ENCODE data around the gene ZNF827. TPM values are rescaled to one million over a fixed set of nuclear protein-coding genes. Genes with fewer than 3 reads are reported as not detected.

ZNF827 gene
- total RNA-seq, 1 donor from 2014 or later = 27.2 TPM

DNA sequence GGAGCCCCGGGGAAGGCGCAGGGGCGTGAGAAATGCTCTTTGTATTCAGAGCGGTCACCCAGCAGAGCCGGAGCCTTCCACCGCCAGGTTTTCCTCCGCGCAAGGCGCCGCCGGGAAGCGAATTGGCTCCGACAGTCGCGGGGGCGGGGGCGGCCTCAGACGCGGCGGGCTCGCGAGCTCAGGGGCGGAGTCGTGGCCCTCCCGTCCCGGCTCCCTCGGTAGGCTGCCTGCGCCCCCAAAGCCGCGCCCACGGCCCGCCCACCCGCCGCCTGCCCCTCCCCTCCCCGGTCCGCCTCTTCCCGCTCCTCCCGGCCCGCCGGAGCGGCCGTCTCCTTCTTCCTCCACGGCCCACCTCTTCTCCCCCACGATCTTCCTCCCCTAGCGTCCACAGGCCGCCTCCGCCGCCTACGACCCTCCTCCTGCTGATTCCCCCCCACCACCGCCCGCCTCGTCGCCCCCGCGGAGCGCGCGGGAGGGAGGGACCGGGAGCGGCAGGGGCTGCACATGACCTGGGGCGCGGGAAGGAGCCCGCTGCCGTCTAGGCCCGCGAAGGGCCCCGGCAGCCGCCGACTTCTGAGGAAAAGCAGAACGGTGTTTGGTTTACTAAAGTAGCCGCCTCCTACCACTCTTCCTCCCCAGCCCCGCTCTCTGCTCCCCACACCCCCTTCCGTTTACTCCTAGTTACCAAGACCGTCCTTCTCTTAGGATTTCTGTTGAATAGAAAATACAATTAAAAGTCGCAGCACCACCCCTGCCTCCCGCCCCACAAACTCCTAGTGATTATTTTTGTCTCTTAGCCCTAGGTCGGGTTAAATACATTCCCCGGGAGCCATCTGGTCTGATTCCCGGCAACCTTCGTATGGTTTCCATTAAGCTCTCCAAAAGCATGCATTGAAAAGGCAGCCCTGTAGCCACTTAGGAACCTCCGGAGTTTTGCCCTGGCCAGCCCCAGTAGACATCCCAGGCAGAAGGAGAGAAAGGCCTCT is 205.4 kb downstream of the ZNF827 start:
- Mint-ChIP-seq H3K36me3 (ENCODE audit: low read depth) (no peaks in the 10 kb centered on the region), H3K27me3 (peaks cover 10% of the 10 kb centered on the region), H3K4me1 (peaks cover 11% of the 10 kb centered on the region), H3K27ac (no peak overlapping the region), H3K4me3 (peak overlapping the region; percentile 85), H3K9me3 (no peaks in the 10 kb centered on the region)
- intact Hi-C loops (cut with micrococcal nuclease) = loop anchor here (2.0 to 10.0 kb wide), 5 partner anchors 114 to 789 kb away; partner anchors contain the start of genes MMAA, OTUD4, SLC10A7 and ZNF827
- DNase-seq = peak; percentile 72
- peak; percentile 97 for ATAC-seq (ENCODE audit: low read depth)
- CTCF ChIA-PET = interaction anchor here (1.0 kb wide), 1 partner anchor 116 kb away, joined by 3 read pairs; no protein-coding TSS in a partner anchor
- TF ChIP-seq, protein P1, sequence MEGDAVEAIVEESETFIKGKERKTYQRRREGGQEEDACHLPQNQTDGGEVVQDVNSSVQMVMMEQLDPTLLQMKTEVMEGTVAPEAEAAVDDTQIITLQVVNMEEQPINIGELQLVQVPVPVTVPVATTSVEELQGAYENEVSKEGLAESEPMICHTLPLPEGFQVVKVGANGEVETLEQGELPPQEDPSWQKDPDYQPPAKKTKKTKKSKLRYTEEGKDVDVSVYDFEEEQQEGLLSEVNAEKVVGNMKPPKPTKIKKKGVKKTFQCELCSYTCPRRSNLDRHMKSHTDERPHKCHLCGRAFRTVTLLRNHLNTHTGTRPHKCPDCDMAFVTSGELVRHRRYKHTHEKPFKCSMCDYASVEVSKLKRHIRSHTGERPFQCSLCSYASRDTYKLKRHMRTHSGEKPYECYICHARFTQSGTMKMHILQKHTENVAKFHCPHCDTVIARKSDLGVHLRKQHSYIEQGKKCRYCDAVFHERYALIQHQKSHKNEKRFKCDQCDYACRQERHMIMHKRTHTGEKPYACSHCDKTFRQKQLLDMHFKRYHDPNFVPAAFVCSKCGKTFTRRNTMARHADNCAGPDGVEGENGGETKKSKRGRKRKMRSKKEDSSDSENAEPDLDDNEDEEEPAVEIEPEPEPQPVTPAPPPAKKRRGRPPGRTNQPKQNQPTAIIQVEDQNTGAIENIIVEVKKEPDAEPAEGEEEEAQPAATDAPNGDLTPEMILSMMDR (IDR thresholded peaks at IDR 0.05) = no peak
- POLR2A ChIA-PET = interaction anchor here (0.6 kb wide), 1 partner anchor 204 kb away, joined by 9 read pairs; no protein-coding TSS in a partner anchor

DNA sequence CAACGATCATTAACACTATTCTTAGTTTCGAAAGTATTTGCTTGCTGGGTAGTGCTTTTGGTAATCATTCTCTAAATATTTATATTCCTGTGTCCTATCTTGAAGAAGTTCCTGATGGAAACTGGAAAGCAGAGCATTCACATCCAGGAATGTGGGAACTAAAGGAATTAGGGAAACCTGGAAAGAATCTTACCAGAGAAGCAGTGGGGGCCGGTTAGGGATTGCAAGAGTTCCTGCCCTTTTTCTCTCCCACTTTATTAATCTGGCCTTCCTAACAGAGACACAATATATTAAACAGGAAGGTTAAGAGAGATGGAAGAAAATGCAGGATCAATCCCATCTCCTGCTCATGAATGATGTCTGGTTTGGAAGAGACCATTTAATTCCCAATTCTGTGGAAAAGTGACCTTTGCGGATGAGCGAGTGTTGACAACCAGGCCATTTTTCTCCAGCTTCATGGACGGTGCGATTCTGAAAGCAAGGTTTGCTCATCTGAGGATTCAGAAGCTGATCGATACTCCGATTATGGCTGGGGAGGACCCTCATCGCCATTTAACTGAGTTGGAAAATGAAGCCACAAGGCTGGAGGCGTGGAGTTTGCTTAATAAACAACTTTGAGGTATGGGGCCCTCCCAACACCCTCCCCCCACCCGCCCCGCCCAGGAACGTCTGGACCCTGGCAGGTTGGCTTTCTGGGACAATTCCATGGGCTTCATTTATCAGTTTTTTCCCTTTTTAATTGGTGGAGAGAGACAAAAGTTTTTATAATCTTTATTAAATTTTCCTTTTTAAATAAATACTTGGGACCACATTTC is 206.4 kb downstream of the ZNF827 start:
- CTCF ChIA-PET = interaction anchor here (1.0 kb wide), 1 partner anchor 115 kb away, joined by 3 read pairs; no protein-coding TSS in a partner anchor
- POLR2A ChIA-PET = no interaction called here
- Mint-ChIP-seq H3K27ac (no peak overlapping the region), H3K9me3 (no peaks in the 10 kb centered on the region), H3K27me3 (peaks cover 10% of the 10 kb centered on the region), H3K4me1 (peaks cover 11% of the 10 kb centered on the region), H3K36me3 (ENCODE audit: low read depth) (no peaks in the 10 kb centered on the region), H3K4me3 (peak overlapping the region; percentile 85)
- TF ChIP-seq, protein P1 (IDR thresholded peaks at IDR 0.05) = no peak
- DNase-seq = no peak
- intact Hi-C loops (cut with micrococcal nuclease) = loop anchor here (2.0 to 10.0 kb wide), 5 partner anchors 113 to 790 kb away; partner anchors contain the start of genes MMAA, OTUD4, SLC10A7 and ZNF827
- ATAC-seq (ENCODE audit: low read depth) = no peak

DNA sequence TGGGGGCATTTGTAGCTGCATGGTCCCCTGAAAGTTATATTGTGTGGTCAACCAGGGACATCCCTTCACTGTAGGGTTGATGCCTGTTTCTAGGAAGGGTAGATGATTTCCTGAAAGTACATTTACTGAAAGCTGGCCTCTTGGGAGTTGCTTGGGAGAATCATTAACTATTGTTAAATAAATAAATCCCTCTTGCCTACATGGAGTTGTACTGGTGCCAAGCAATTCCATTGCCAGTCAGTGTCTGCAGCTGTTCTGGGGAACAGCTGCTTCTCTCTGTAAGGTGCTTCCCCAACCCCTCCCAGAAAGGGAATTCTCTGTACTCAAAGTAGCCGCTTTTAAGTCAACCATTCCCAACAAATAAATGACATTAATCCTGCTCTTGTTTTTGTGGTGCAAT is 207.6 kb downstream of the ZNF827 start:
- no peak for DNase-seq
- peak overlapping the region; percentile 28 for H3K4me3 Mint-ChIP-seq
- peaks cover 10% of the 10 kb centered on the region for H3K27me3 Mint-ChIP-seq
- no peak for ATAC-seq (ENCODE audit: low read depth)
- H3K9me3 Mint-ChIP-seq = no peaks in the 10 kb centered on the region
- H3K36me3 Mint-ChIP-seq (ENCODE audit: low read depth) = no peaks in the 10 kb centered on the region
- peaks cover 11% of the 10 kb centered on the region for H3K4me1 Mint-ChIP-seq
- intact Hi-C loops (cut with micrococcal nuclease) = loop anchor here (5.0 to 10.0 kb wide), 3 partner anchors 334 to 791 kb away; partner anchors contain the start of genes OTUD4 and SLC10A7
- H3K27ac Mint-ChIP-seq = no peak overlapping the region
- CTCF ChIA-PET = no interaction called here
- TF ChIP-seq, protein P1 (IDR thresholded peaks at IDR 0.05) = no peak
- POLR2A ChIA-PET = no interaction called here

DNA sequence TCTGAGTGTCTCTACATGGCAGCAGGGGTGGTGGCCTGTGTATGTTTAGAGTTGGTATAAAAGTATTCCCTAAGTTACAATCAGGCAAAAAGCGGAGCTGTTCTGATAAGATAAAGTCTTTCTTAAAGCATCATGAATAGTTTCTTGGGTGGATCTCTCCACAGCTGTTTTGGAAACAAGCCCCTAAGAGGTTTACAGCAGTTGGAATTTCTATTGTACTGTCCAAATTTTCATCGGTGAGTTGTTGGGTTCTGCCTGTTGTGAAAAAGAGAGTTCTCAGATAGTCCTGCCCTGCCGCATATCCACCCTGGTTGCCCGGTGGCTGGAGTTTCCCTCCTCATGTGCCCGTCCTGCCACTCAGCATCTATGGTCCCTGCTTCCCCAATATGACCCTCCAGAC is 208.6 kb downstream of the ZNF827 start:
- no peaks in the 10 kb centered on the region for H3K36me3 Mint-ChIP-seq (ENCODE audit: low read depth)
- intact Hi-C loops (cut with micrococcal nuclease) = loop anchor here (5.0 to 10.0 kb wide), 3 partner anchors 335 to 792 kb away; partner anchors contain the start of genes OTUD4 and SLC10A7

More for the DNA sequence above, 208.6 kb downstream of the ZNF827 start:
- ChIA-PET CTCF (no interaction called here), POLR2A (no interaction called here)
- TF ChIP-seq, protein P1 (IDR thresholded peaks at IDR 0.05) = no peak
- H3K4me3 Mint-ChIP-seq = no peak overlapping the region
- no peaks in the 10 kb centered on the region for H3K9me3 Mint-ChIP-seq
- ATAC-seq (ENCODE audit: low read depth) = no peak
- DNase-seq = no peak
- H3K27me3 Mint-ChIP-seq = peaks cover 12% of the 10 kb centered on the region
- peaks cover 11% of the 10 kb centered on the region for H3K4me1 Mint-ChIP-seq
- no peak overlapping the region for H3K27ac Mint-ChIP-seq

Measured in activated B cell treated with CpG ODN at 0.5 μM for 24 hours (primary cell).